GM12892 (cell line): ENCODE results near the gene ABLIM3.

Source experiments
- POLR2A ChIP-seq: IDR thresholded peaks from 2 replicates; pipeline ENCODE4 v1.6.1; 2011; ENCODE audit warnings: low read depth, low read length, control low read depth
- TAF1 ChIP-seq: IDR thresholded peaks from 2 replicates; pipeline ENCODE4 v1.6.1; 2011; ENCODE audit warnings: low read depth, mild to moderate bottlenecking, control low read depth, low read length, borderline replicate concordance

DNA sequence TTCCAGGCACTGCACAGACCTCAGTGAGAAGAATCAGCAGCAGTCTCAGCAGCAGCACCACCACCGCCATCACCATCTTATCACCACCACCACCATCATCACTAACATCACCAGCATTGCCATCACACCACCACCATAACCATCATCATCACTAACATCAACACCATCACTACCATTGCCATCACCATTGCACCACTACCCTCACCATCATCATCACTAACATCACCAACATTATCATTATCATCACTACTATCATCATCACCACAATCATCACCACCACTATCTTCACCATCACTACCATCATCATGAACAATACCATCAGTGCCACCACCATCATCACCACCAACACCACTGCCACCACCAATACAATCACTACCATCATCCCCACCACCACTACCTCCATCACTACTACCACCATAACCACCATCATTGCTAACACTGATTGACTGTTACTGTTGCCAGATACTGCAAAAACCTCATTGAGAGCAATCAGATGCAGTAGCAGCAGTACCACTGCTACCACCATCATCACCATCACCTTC, 61.7 kb downstream of the ABLIM3 start:
- no peak for TF ChIP-seq POLR2A
- no peak for TF ChIP-seq TAF1
